ENCODE results near the gene TCERG1L.

The TCERG1L gene

GRCh38 chr10:131093346-131093745 lies 218.2 kb downstream of the TCERG1L start:
- no peak for DNase-seq
- intact Hi-C loops (cut with DNase I; ENCODE audit: low total_unique reads), result no loop called here
- Histone ChIP-seq H3K27me3 (peaks cover 0 to 3% of the 10 kb centered on the region in 2 donors), H3K4me3 (no peak overlapping the region), H3K9me3 (no peaks in the 10 kb centered on the region), H3K27ac (no peak overlapping the region), H3K4me1 (peaks cover 0 to 4% (median 0%) of the 10 kb centered on the region in 4 donors), H3K36me3 (no peaks in the 10 kb centered on the region)
- no peak for TF ChIP-seq CTCF (IDR thresholded peaks at IDR 0.05)

DNA sequence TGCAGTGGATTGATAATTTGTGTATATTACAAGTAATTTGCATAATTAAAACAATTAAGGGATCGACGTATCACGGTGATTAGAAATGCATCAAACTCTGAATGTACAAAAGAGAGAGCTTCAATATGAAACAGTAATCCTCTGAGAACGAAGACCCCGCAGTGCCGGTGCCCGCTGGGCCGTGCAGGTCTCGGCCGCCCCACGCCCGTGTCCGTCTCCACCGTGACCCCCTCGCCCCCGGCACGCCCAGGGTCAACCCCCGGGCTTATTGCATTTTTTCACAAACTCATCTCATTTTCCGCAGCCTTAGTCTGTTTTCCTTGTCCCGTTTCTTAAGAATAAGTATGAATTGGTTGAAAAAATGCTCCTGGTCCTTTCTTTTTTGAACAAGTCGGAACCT lies 218.6 kb downstream of the TCERG1L start:
- H3K27me3 ChIP-seq, result peaks cover 0 to 3% of the 10 kb centered on the region in 2 donors
- no peak overlapping the region for H3K4me3 ChIP-seq
- H3K9me3 ChIP-seq, result no peaks in the 10 kb centered on the region
- no peak overlapping the region for H3K27ac ChIP-seq
- H3K36me3 ChIP-seq, result no peaks in the 10 kb centered on the region
- peaks cover 0 to 4% (median 0%) of the 10 kb centered on the region in 4 donors for H3K4me1 ChIP-seq
- no peak for DNase-seq
- TF ChIP-seq CTCF (IDR thresholded peaks at IDR 0.05), result no peak
- intact Hi-C loops (cut with DNase I; ENCODE audit: low total_unique reads), result no loop called here

DNA sequence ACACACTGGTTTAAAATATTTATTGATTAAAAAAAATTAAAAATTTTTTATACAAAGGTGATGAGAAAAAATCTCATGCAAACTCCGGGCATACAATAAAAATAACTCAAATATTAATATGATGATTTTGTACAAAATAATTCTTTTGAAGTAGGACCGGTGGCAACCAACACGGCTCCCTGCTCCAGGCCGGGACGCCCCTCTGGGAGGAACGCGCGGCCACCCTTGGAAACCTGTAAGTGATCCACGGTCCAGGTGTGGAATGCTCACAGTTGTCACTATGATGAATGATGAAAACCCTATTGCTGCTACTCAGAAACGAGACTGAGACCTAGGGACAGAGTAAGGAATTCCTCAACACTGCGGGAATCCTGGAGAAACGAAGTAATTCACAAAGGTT lies 219.1 kb downstream of the TCERG1L start:
- intact Hi-C loops (cut with DNase I; ENCODE audit: low total_unique reads), result no loop called here
- no peak for DNase-seq
- Histone ChIP-seq H3K27me3 (peaks cover 0 to 3% of the 10 kb centered on the region in 2 donors), H3K27ac (no peak overlapping the region), H3K4me1 (peaks cover 0 to 4% (median 0%) of the 10 kb centered on the region in 4 donors), H3K4me3 (no peak overlapping the region), H3K9me3 (no peaks in the 10 kb centered on the region), H3K36me3 (no peaks in the 10 kb centered on the region)
- no peak for TF ChIP-seq CTCF (IDR thresholded peaks at IDR 0.05)

DNA sequence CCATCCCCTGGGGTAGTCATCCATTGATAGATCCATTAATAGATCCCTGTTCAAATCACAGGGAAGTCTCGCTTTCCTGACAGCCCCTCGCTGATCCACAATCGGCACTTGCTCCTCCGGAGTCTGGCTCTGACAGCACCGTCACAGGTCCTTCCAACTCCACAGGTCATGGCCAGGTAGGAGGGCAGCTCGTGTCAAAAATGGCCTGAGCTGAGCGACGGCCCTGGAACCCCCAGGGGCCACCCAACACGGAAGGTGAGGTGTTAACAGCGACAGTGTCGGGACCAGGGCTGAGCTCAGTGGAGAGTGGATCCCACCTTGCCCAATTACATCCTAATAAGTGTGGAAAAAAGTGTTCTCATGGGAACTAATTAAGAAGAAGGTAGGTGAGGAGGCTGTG lies 219.8 kb downstream of the TCERG1L start:
- no peak overlapping the region for H3K27ac ChIP-seq
- H3K4me3 ChIP-seq, result no peak overlapping the region
- no peaks in the 10 kb centered on the region for H3K9me3 ChIP-seq
- H3K4me1 ChIP-seq, result peaks cover 0 to 4% (median 0%) of the 10 kb centered on the region in 4 donors
- no peak for TF ChIP-seq CTCF (IDR thresholded peaks at IDR 0.05)
- H3K27me3 ChIP-seq, result peaks cover 0 to 3% of the 10 kb centered on the region in 2 donors
- no peaks in the 10 kb centered on the region for H3K36me3 ChIP-seq
- intact Hi-C loops (cut with DNase I; ENCODE audit: low total_unique reads), result no loop called here
- no peak for DNase-seq

- intact Hi-C loops (cut with DNase I; ENCODE audit: low total_unique reads), result no loop called here
- peaks cover 0 to 3% of the 10 kb centered on the region in 2 donors for H3K27me3 ChIP-seq
Observed at GRCh38 chr10:131090761-131091661, 220.5 kb downstream of the TCERG1L start.

More at GRCh38 chr10:131090761-131091661, 220.5 kb downstream of the TCERG1L start:
- Histone ChIP-seq H3K9me3 (no peaks in the 10 kb centered on the region), H3K36me3 (no peaks in the 10 kb centered on the region), H3K4me3 (no peak overlapping the region), H3K27ac (no peak overlapping the region), H3K4me1 (peaks cover 0 to 4% (median 0%) of the 10 kb centered on the region in 4 donors)
- no peak for DNase-seq
- TF ChIP-seq CTCF (IDR thresholded peaks at IDR 0.05), result no peak
